GM12873 (cell line): ENCODE results near the gene PHTF2.

Source experiments
- TF ChIP-seq, protein P1 (sequence below): IDR thresholded peaks from 2 replicates; pipeline ENCODE4 v1.5.1; 2012; ENCODE audit warnings: low read depth, mild to moderate bottlenecking, moderate library complexity, low read length, control low read depth; ENCODE audit not compliant: insufficient read depth; ENCODE audit errors: missing control alignments

Gene PHTF2

GRCh38 chr7:77831953-77832352 is 33.4 kb downstream of the PHTF2 start:
- TF ChIP-seq, protein P1, sequence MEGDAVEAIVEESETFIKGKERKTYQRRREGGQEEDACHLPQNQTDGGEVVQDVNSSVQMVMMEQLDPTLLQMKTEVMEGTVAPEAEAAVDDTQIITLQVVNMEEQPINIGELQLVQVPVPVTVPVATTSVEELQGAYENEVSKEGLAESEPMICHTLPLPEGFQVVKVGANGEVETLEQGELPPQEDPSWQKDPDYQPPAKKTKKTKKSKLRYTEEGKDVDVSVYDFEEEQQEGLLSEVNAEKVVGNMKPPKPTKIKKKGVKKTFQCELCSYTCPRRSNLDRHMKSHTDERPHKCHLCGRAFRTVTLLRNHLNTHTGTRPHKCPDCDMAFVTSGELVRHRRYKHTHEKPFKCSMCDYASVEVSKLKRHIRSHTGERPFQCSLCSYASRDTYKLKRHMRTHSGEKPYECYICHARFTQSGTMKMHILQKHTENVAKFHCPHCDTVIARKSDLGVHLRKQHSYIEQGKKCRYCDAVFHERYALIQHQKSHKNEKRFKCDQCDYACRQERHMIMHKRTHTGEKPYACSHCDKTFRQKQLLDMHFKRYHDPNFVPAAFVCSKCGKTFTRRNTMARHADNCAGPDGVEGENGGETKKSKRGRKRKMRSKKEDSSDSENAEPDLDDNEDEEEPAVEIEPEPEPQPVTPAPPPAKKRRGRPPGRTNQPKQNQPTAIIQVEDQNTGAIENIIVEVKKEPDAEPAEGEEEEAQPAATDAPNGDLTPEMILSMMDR: no peak

DNA sequence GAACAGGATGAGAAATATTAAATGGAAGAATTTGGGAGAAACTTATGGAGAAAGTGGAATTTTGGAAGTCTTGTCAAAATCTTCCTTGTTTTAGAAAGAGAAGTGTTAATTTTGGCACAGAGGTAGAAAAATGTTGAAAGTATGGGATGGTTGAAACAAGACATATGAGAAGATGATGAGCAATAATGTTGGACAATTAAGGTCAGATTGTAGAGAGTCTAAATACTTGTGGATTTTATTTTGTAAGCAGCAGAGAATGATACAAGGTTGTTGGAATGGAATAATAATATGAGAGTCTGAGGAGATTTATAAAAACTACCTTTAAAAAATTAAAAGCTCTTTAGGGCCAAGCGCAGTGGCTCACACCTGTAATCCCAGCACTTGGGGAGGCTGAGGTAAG is 34.6 kb downstream of the PHTF2 start:
- TF ChIP-seq, protein P1: no peak

- TF ChIP-seq, protein P1: no peak
Measured at GRCh38 chr7:77837275-77837674, 38.7 kb downstream of the PHTF2 start.

DNA sequence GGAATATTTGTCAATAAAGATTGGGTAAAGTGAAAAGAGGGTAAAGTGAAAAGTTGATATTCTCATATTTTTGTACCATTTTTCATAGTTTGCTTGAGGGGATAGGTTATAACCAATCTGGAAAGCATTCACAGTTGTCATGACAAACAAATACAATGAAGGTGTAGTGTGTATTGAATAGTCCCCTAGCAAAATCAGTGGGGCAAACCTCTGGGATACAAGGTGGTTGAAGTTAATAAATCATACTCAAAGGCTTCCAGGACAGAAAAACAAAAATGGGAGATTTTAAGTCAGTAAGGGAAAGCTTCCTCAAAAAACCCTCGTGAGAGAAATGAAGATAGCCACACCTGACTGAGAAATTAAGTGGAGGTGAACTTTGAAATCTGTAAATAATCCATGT is 39.4 kb downstream of the PHTF2 start:
- TF ChIP-seq, protein P1: no peak

- TF ChIP-seq, protein P1: no peak
Measured at GRCh38 chr7:77838929-77839491, 40.4 kb downstream of the PHTF2 start.

DNA sequence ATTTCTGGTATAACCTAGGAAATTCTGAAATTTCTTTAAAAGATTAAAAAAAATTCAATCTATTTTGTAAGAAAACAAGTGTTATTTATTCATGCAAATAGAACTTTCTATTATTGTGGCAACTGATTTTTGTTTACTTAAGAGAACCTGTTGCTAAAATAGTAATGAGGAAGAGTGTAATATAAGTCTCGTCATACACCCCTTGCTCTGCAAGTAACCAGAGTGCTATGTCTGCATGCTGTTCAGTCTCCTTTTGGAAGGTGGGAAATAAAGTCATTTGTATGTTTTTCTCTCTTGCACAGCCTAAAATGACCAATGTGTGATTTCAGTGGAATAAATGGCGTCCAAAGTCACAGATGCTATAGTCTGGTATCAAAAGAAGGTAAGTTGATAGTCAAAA is 41.3 kb downstream of the PHTF2 start:
- TF ChIP-seq, protein P1: no peak

DNA sequence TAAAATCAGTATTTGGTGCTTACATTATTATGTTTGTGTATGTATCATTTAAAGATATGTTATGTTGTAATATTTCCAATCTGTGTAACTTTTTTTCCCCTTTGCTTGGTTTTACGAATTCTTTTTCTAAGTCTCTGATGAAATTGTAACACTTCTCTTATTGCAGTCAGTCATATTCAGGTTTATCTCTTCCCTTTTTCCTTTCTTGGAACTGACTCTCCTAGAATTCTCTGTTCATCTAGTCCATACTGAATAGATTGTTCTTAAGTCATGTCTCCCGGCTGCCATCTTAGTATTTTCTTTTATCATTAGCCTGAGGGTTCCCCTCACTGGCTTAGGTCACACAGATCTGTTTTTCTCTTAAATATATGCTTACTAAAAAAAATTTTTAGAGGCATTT is 44.6 kb downstream of the PHTF2 start:
- TF ChIP-seq, protein P1: no peak
